HCT116 (cell line): ENCODE data around the gene FAM241A. TPM values are rescaled to one million over a fixed set of nuclear protein-coding genes. Genes with fewer than 3 reads are reported as not detected.

Experiments used
- ELF1 ChIP-seq: IDR thresholded peaks from 2 replicates; pipeline ENCODE4 v1.6.1; 2012; ENCODE audit warnings: low read depth, borderline replicate concordance
- total RNA-seq: library from RNA; stranded (reverse); gene quantifications from one replicate; pipeline ENCODE4 v1.2.1, GENCODE V29; 2021; ENCODE audit not compliant: unreplicated experiment
- TF ChIP-seq, protein P1 (sequence below), 3 experiments: fragments of 200-600 bp in 1 of 3; sonication (generic) in 1 of 3; IDR thresholded peaks in 2 of 3; conservative IDR thresholded peaks in 1 of 3; 2 replicates each; pipeline ENCODE4 v1.5.1; 2012 to 2017; ENCODE audit warnings: low read depth in 2 of 3, low read length in 2 of 3, antibody characterized with exemption in 1 of 3, borderline replicate concordance in 1 of 3, control low read depth in 1 of 3, mild to moderate bottlenecking in 1 of 3, mixed read lengths in 1 of 3, mixed run types in 1 of 3, moderate library complexity in 1 of 3; ENCODE audit not compliant: insufficient read depth in 1 of 3

The FAM241A gene
- total RNA-seq, 1 experiment from 2014 or later = 4.5 TPM

DNA sequence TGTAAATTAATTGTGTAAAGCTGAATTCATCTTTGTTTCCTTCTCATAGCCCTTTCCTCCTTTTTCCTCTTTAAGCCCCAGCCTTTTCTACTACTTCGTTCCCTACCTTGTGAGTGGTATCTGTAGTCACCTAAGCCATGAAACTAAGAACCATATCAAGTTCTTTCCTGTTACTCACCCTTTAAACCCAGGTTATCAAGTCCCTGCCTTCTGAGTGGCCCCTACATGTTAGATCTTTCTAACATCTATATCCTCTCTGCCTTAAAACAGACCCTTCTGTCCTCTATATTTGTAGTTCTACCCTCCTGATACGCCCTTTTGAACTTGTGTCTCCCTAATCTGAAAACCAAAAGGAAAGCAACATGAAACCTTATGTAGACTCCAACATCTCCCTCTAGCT, 93.6 kb downstream of the FAM241A start (continued):
- TF ChIP-seq, protein P1, sequence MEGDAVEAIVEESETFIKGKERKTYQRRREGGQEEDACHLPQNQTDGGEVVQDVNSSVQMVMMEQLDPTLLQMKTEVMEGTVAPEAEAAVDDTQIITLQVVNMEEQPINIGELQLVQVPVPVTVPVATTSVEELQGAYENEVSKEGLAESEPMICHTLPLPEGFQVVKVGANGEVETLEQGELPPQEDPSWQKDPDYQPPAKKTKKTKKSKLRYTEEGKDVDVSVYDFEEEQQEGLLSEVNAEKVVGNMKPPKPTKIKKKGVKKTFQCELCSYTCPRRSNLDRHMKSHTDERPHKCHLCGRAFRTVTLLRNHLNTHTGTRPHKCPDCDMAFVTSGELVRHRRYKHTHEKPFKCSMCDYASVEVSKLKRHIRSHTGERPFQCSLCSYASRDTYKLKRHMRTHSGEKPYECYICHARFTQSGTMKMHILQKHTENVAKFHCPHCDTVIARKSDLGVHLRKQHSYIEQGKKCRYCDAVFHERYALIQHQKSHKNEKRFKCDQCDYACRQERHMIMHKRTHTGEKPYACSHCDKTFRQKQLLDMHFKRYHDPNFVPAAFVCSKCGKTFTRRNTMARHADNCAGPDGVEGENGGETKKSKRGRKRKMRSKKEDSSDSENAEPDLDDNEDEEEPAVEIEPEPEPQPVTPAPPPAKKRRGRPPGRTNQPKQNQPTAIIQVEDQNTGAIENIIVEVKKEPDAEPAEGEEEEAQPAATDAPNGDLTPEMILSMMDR (IDR thresholded peaks at IDR 0.05 in 2 of 3, conservative IDR thresholded peaks at IDR 0.05 in 1 of 3; ENCODE audit: borderline replicate concordance in 1 of 3, insufficient read depth in 1 of 3, low read depth in 2 of 3, low read length in 2 of 3) = no peak
- no peak for TF ChIP-seq ELF1

Other genes with a start within 250 kb of the FAM241A start
- 56.7 TPM for gene AP1AR, start 86.3 kb downstream of the FAM241A start, total RNA-seq
- gene TIFA, start 140.4 kb downstream of the FAM241A start, total RNA-seq = 29.2 TPM
- 21.3 TPM for gene ALPK1, start 151.9 kb downstream of the FAM241A start, total RNA-seq